Urinary bladder (tissue), 4 donors: ENCODE data around the gene CXXC1. TPM values are rescaled to one million over a fixed set of nuclear protein-coding genes. Genes with fewer than 3 reads are reported as not detected.
"Not testable (repeated sequence)": the region's sequence is repeated elsewhere in the genome, so short reads cannot be mapped to it uniquely, and the experiment has no call there.

ENCODE experiments used
- DNase-seq: peaks from one replicate; pipeline ENCODE4 v3.0.0-alpha.2; 2015; ENCODE audit errors: extremely low spot score
- H3K27ac ChIP-seq: one replicate; pipeline ENCODE4 v1.5.1; 2013; ENCODE audit warnings: low read depth, mild to moderate bottlenecking, moderate library complexity
- H3K36me3 ChIP-seq: one replicate; pipeline ENCODE4 v1.6.1; 2013; ENCODE audit warnings: mild to moderate bottlenecking, moderate library complexity; ENCODE audit not compliant: insufficient read depth
- H3K4me1 ChIP-seq: one replicate; pipeline ENCODE4 v1.6.1; 2013; ENCODE audit warnings: mild to moderate bottlenecking, moderate library complexity; ENCODE audit not compliant: insufficient read depth
- H3K4me3 ChIP-seq: one replicate; pipeline ENCODE4 v1.5.1; 2013; ENCODE audit warnings: low read depth, low read length
- WGBS: extraction: QIAGEN DNeasy Blood & Tissue Kit; methylation state at CpG from one replicate; pipeline ENCODE4 v1.1.7; 2013; 5-methylcytosine and 5-hydroxymethylcytosine counted together
- polyA plus RNA-seq: library from polyadenylated mRNA; stranded (reverse); fragments of 200-250 nt; gene quantifications from one replicate; pipeline ENCODE4 v1.2.3, GENCODE V29; 2013
- total RNA-seq: library from RNA; depleted of rRNA; stranded (reverse); fragments of >200 nt; gene quantifications from one replicate; pipeline ENCODE4 v1.2.3, GENCODE V29; 2014
- donor health status: healthy with polysubstance abuse.
- donor health status: healthy.

The CXXC1 gene
- total and polyA plus RNA-seq, 2 donors, result 32.4 to 73.9 TPM

GRCh38 chr18:50274941-50275340, 12.6 kb downstream of the CXXC1 start:
- Histone ChIP-seq H3K27ac (no peak overlapping the region), H3K4me1 (no peaks in the 10 kb centered on the region), H3K36me3 (peaks cover 8% of the 10 kb centered on the region), H3K4me3 (no peak overlapping the region)
- DNase-seq, result no peak
- WGBS, result 96% methylated on average over 10 of the region's 10 CpGs

- no peak for DNase-seq
- H3K27ac ChIP-seq, result no peak overlapping the region
- 95% methylated on average over 17 of the region's 17 CpGs for WGBS
- H3K4me1 ChIP-seq, result no peaks in the 10 kb centered on the region
- H3K36me3 ChIP-seq, result peaks cover 8% of the 10 kb centered on the region
- H3K4me3 ChIP-seq, result no peak overlapping the region
Measured at GRCh38 chr18:50274044-50274442, 13.4 kb downstream of the CXXC1 start.

- no peak overlapping the region for H3K4me3 ChIP-seq
- WGBS, result 93% methylated on average over 23 of the region's 23 CpGs
- no peak for DNase-seq
- H3K4me1 ChIP-seq, result no peaks in the 10 kb centered on the region
- peaks cover 8% of the 10 kb centered on the region for H3K36me3 ChIP-seq
- no peak overlapping the region for H3K27ac ChIP-seq
Measured at GRCh38 chr18:50273203-50274043, 14.1 kb downstream of the CXXC1 start.

GRCh38 chr18:50272568-50272967, 14.9 kb downstream of the CXXC1 start:
- H3K36me3 ChIP-seq, result peaks cover 8% of the 10 kb centered on the region
- no peak overlapping the region for H3K27ac ChIP-seq
- no peaks in the 10 kb centered on the region for H3K4me1 ChIP-seq
- DNase-seq, result no peak
- no peak overlapping the region for H3K4me3 ChIP-seq
- WGBS, result 88% methylated on average over 5 of the region's 5 CpGs

GRCh38 chr18:50268022-50268747, 19.3 kb downstream of the CXXC1 start:
- H3K27ac ChIP-seq, result peak overlapping the region; percentile 55
- 10% methylated on average over 56 of the region's 56 CpGs for WGBS
- DNase-seq, result no peak
- peaks cover 3% of the 10 kb centered on the region for H3K36me3 ChIP-seq
- peak overlapping the region; percentile 46 for H3K4me3 ChIP-seq
- no peaks in the 10 kb centered on the region for H3K4me1 ChIP-seq

GRCh38 chr18:50266248-50266704, 21.2 kb downstream of the CXXC1 start, which contains the start of gene CFAP53:
TSS of gene CFAP53 (minus strand) at chr18:50266495. CDS start at chr18:50266404, 91 bp downstream.
- Histone ChIP-seq H3K4me3 (peak within 1 kb of the TSS; percentile 56), H3K36me3 (no peaks in the 10 kb centered on the region), H3K27ac (no peak within 1 kb of the TSS), H3K4me1 (no peaks in the 10 kb centered on the region)
- under 1% methylated on average over 37 of the region's 37 CpGs for WGBS
- peak; percentile 64 for DNase-seq

- Histone ChIP-seq H3K4me3 (no peak overlapping the region), H3K4me1 (no peaks in the 10 kb centered on the region), H3K27ac (no peak overlapping the region), H3K36me3 (no peaks in the 10 kb centered on the region)
- no peak for DNase-seq
Measured at GRCh38 chr18:50262977-50263376, 24.5 kb downstream of the CXXC1 start.

- no peak for DNase-seq
- Histone ChIP-seq H3K4me3 (no peak overlapping the region), H3K27ac (no peak overlapping the region), H3K36me3 (no peaks in the 10 kb centered on the region), H3K4me1 (no peaks in the 10 kb centered on the region)
- WGBS, result 64% methylated on average over 3 of the region's 3 CpGs
Measured at GRCh38 chr18:50250935-50251334, 36.6 kb downstream of the CXXC1 start.

GRCh38 chr18:50249576-50249975, 37.9 kb downstream of the CXXC1 start:
- no peak overlapping the region for H3K27ac ChIP-seq
- DNase-seq, result no peak
- H3K4me3 ChIP-seq, result no peak overlapping the region
- H3K36me3 ChIP-seq, result no peaks in the 10 kb centered on the region
- H3K4me1 ChIP-seq, result no peaks in the 10 kb centered on the region

GRCh38 chr18:50247561-50247960, 39.9 kb downstream of the CXXC1 start:
- H3K27ac ChIP-seq, result no peak overlapping the region
- H3K4me1 ChIP-seq, result no peaks in the 10 kb centered on the region
- no peaks in the 10 kb centered on the region for H3K36me3 ChIP-seq
- no peak for DNase-seq
- H3K4me3 ChIP-seq, result no peak overlapping the region

- H3K4me3 ChIP-seq, H3K4me1 ChIP-seq, H3K36me3 ChIP-seq, H3K27ac ChIP-seq, DNase-seq: not testable (repeated sequence)
- 89% methylated on average over 8 of the region's 8 CpGs for WGBS
Measured at GRCh38 chr18:50241768-50242167, 45.7 kb downstream of the CXXC1 start.

- 82% methylated on average over 3 of the region's 3 CpGs for WGBS
- DNase-seq, result no peak
- Histone ChIP-seq H3K4me1 (no peaks in the 10 kb centered on the region), H3K27ac (no peak overlapping the region), H3K36me3 (no peaks in the 10 kb centered on the region), H3K4me3 (no peak overlapping the region)
Measured at GRCh38 chr18:50240080-50240563, 47.4 kb downstream of the CXXC1 start.

- WGBS, result 47% methylated on average over 2 of the region's 2 CpGs
- H3K4me3 ChIP-seq, result no peak overlapping the region
- no peak overlapping the region for H3K27ac ChIP-seq
- H3K4me1 ChIP-seq, result no peaks in the 10 kb centered on the region
- H3K36me3 ChIP-seq, result no peaks in the 10 kb centered on the region
- DNase-seq, result no peak
Measured at GRCh38 chr18:50232419-50232818, 55.1 kb downstream of the CXXC1 start.
